ENCODE data around the gene CCDC138.

Gene CCDC138

DNA sequence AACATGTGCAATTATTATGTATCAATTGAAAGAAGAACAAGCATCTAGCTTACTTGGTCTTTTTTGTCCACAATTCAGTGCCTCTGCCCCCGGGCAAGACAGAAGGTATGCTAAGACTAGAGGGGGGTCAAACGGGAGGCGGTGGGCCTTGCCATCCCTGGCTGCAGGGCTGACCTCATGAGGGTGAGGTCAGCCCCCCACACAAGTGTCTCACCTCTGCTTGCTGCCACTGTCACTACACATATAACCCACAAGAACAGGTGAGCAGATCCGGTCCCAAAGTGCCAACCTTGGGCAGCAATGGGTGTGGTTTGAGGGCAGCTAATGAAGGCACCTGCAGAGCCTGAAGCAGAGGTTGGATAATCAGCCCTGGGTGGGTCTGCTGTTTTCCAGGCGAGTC is 131.0 kb downstream of the CCDC138 start:
- DNase-seq (ENCODE audit: low read depth in 2 of 2, low spot score in 1 of 2), result no peak

DNA sequence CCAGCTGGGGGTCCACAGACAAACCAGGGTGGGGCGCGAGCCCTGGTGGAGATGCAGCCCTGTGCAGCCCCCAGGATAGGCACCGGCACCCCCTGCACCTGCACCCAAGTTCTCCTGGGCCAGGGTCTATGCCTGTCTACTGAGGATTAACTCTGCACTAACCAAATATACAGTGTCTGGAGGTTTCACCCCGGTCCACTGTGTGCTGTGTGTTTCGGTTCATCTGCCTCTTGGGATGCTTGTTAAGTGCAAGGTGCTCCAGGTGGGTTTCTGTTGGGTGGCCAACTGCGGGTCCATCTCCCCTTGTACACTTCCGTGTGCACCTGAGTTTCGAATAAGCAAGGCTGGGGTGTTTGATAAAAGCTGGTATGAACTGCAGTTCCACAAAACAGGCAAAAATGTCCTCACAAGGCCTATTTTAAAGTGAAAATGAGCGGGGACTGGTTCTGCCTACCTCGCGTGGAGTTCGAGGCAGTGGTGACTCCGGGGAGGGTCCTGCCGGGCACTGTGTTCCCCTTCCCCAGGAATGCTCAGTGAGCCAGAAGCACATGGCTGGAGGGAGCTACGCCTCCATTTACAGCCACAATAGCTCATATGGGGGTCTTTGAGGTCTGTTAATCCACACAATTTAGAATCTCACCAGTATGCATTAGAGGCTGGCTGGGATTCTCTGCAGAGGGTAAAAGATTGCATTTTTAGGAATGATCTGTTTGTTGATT is 131.7 kb downstream of the CCDC138 start:
- DNase-seq (ENCODE audit: low read depth in 2 of 2, low spot score in 1 of 2), result no peak

DNA sequence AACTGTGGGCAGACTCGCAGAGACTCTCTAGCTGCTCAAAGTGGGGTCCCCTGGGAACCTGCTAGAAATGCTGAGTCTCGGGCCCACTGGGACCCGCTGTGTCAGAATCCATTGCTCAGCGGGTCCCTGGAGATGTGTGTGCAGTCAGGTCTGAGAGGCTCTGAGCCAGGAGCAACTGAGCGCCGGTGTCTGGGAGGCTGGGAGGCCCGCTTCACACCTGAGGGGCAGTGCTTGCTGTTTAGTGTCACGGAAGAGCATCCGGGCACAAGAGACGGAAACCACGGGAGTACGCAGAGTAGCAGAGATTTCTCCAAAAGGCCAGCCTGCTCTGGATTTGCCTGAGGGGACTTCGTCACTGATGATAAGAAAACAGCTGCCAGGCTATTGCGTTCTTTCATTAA is 132.4 kb downstream of the CCDC138 start:
- no peak for DNase-seq (ENCODE audit: low read depth in 2 of 2, low spot score in 1 of 2)

GRCh38 chr2:108919571-108920373 is 133.2 kb downstream of the CCDC138 start:
- no peak for DNase-seq (ENCODE audit: low read depth in 2 of 2, low spot score in 1 of 2)

DNA sequence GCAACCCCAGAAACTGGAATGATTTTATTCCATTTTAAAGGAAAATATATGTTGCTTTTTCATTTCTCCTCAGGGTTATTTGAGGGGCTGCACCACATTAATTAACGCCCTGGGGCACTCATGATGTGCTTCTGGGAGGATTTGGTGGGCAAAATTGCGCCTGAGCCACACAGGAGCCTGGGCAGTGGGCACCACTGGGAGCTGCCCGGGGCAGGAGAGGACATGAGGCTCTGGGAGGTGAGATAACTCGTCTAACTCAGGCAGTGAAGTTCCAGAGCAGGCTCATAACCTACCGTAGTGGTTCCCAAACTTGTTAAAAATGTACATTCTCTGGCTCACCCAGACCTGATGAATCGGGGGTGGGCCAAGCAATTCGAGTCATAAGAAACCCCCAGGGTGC is 134.1 kb downstream of the CCDC138 start:
- no peak for DNase-seq (ENCODE audit: low read depth in 2 of 2, low spot score in 1 of 2)

- no peak for DNase-seq (ENCODE audit: low read depth in 2 of 2, low spot score in 1 of 2)
Measured at GRCh38 chr2:108921096-108922030, 134.8 kb downstream of the CCDC138 start.

DNA sequence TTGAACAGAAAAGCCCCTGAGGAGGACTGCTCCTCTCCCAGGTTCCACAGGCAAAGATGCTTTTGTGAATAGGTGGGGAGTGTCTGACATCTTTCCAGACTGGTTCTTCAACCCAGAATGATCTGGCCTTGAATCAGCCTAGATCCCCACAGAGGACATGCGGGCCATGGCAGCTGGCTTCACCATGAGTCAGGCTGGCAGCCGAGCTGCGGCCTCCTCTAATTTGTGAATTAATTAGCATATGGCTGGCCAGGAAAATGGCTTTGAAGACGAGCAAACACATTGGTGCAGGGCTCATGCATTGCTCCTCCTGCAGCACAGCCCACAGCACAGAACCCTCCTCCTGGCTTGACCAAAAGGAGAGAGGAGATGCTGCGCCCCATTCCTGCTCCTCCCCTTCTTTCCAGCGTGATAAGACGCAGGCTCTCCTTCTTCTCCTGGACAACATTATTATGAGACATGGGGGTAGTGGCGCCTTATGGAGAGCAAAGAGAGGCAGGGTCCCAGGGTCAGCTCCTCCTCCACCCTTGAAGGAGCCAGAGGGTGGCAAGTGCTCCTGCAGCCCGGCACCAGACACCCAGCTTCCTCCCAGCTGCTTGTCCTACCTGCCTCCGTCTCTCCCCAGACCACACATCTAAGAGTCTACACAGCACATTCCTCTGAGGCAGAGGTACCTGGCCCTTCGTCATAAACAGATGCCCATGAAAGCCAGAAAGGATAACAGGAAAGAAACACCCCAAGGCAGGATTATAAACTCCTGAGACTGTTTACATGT is 135.8 kb downstream of the CCDC138 start:
- no peak for DNase-seq (ENCODE audit: low read depth in 2 of 2, low spot score in 1 of 2)

DNA sequence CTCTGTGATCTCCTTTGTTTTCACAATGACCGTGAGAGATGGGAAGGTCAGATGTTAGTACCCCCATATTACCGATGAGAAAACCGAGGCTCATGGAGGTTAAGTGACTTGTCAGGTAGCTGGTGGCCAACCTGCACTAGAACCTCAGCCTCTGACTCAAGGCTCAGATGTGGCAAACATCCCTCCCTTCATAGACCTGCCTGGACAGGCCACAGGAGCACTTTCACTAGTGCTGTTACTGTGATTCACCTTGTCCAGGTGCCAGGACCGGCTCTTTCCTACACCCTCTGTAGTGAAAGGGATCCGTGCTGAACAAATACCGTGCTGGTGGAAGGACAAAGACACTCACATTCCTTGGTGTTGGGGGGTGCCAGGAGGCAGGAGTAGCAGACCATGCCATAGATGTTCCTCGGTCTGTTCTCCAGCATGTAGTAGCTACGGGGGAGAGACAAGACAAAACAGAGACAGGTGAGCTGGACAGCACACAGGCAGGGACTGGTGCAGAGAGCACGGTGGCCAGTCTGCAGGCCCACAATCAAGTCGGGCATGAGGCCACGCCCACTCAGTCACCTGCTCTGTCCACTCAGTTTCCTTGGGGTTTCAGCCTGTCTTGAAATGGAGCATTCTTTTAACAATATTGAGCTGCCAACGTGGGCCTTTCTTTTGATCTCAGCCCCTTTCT is 136.6 kb downstream of the CCDC138 start:
- DNase-seq (ENCODE audit: low read depth in 2 of 2, low spot score in 1 of 2), result no peak

DNA sequence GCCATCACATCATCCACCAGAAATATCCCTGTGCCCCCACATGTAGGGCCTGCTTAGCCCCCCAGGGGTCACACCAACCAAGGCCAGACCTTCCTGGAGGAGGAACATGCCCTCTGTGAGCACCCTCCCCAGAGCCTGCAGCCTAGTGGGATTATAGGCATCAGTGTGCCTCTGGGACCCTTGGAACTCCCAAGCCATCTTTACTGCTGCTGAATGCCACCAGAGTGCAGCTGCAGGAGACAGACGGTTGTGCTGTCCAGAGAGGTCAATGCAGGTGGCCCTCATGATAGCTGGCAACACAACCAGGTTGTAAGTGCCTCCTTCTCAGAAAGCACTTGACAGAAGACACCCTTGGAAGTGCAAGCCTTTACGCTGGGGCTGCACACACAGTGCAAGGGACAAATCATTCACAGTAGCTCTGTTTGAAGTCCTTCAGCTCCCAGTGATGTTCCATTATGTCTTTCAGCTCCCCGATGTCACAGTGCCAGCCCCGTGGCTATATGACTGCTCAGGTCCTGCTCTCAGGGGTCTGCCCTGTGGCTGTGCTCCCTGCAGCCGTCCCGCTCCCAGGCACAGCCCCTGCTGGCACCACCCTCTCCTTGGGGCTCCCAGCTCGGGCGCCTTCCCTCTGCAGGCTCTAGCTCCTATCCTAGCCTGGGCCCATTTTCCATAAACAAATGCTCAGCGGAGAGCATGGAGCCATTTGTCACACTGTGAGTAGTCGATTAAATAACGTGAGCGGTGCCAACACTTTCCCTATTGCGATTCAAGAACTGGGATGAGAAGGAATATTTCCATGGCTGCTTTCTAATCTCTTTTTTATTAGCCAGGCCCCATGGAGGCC is 137.4 kb downstream of the CCDC138 start:
- no peak for DNase-seq (ENCODE audit: low read depth in 2 of 2, low spot score in 1 of 2)

- no peak for DNase-seq (ENCODE audit: low read depth in 2 of 2, low spot score in 1 of 2)
Measured at GRCh38 chr2:108924580-108925251, 138.1 kb downstream of the CCDC138 start.

GRCh38 chr2:108925286-108925685 is 138.7 kb downstream of the CCDC138 start:
- no peak for DNase-seq (ENCODE audit: low read depth in 2 of 2, low spot score in 1 of 2)

DNA sequence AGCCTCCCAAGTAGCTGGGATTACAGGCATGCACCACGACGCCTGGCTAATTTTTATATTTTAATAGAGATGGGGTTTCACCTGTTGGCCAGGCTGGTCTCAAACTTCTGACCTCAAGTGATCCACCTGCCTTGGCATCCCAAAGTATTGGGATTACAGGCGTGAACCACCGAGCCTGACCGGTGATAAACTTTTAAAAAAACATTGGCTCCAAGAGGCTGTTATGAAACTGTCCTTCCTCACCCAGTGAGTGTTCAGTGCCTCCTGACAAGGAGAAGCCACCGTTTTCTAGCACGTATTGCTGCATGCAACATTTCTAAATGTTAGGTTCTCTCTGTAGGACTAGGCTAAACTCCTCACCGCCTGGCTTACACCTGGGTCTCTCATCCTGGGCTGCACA is 139.2 kb downstream of the CCDC138 start:
- no peak for DNase-seq (ENCODE audit: low read depth in 2 of 2, low spot score in 1 of 2)

Data from stimulated activated CD8-positive, alpha-beta memory T cell treated with anti-CD3 and anti-CD28 coated beads, Interleukin-4, amount 100 ng/mL, for 4 hours (primary cell).